ENCODE data around the gene ABCC4.

ABCC4 gene

DNA sequence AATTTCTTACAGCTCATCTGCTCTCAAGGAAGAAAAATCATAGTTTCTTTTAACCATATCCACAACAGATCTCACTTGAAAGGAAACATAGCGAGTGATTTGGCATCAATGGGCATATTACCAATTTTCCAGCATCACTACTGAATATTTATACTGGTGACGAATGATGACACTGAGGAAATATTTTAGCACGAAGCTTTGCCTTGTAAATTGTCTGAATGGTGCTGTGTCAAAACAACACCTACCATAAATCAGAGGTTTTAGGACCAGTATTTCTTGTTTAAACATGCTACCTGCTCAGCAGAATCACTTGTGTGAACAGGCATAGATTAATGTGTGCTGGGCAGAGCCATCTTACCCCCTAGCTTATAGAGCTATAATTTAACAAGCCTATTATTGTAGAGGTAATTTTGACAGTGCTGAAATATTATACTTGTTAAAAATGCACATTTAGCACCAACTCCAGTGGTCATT, 146.8 kb downstream of the ABCC4 start:
- peak in 1 of 5 experiments; percentile 10 for DNase-seq

GRCh38 chr13:95153647-95154412, 147.4 kb downstream of the ABCC4 start:
- DNase-seq: peak in 1 of 5 experiments; percentile 47

GRCh38 chr13:95151942-95152587, 149.2 kb downstream of the ABCC4 start:
- no peak for DNase-seq

- peak in 1 of 5 experiments; percentile 9 for DNase-seq
Measured at GRCh38 chr13:95150555-95150954, 150.7 kb downstream of the ABCC4 start.

DNA sequence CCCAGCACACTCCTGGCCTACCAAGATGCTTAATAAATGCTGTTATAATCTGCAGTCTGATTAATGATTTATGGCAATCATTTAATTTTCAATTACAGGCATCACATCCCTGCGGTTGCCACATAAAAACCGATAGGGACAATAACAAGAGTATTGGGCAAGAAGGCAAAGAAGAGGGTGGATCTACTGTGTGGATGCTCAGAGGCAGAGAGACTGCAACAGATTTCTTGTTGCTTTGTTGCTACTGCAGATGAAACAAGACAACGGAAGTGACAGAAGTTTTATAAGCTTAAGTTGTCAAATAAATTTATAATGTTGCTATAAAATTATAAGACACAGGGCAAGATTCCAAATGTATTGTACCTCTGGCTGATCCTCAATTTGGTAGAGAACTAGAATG, 154.8 kb downstream of the ABCC4 start:
- DNase-seq: no peak

DNA sequence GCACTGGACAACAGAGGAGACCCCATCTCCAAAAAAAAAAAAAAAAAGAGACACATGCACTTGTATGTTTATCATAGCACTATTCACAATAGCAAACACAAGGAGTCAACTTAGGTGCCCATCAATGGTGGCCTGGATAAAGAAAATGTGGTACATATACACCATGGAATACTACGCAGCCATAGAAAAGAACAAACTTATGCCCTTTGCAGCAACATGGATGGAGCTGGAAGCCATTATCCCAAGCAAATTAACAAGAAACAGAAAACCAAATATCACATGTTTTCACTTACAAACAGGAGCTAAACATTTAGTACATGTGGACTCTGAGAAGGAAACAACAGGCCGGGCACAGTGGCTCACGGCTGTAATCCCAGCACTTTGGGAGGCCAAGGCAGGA, 155.7 kb downstream of the ABCC4 start:
- no peak for DNase-seq

- DNase-seq: no peak
Measured at GRCh38 chr13:95140502-95140901, 160.7 kb downstream of the ABCC4 start.

DNA sequence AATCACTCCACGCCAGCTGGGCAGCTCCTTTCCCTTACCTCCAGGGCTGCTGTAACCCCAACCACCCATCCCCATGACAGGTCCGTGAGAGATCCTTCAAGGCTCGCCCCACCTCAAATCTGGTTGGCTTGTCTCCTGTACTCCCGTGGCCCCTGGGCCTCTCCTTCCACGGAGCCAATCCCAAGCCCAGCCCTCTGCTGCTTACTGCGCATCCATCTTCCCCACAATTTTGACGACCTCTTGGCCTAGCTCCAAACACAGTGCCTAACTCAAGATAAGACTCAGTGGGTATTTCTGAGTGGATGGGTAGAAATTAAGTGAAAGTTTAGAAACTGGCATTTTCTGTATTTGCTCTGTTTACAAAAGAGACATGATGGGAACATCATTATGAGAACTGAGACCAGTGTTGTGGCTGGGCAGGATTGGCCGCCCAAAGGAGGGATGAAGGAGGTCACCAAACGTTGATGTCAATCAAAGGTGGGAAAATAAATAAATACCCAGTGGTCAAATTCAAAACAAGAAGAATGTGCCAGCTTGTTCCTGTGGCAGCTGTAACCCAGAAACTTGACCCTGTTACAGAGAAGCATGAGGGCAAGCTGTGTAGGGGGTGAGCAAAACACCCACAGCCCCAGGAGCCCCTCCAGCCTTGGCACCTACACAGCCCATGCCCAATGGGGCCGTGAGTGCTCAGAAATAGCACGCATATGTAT, 162.2 kb downstream of the ABCC4 start:
- no peak for DNase-seq

DNA sequence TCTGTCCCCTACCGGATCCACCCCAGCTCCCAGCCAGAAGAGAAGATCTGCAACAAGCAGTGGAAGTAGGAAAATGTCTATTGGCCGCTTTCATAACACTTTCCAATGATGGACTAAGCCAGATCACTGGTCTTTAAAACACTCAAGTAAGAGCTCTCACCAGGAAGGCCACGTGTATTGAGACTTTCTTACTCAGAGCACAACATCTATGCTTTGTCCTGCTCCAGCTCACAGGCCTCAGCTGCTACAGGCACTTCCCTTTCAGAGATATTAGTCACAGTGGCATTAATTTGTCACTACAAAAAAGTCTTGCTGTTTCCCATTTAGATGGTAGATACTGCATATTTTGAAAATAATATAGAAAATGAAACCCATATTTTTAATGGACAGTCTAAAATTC, 164.2 kb downstream of the ABCC4 start:
- DNase-seq: peak in 1 of 5 experiments; percentile 67

GRCh38 chr13:95136638-95137037, 164.6 kb downstream of the ABCC4 start:
- DNase-seq: no peak

DNA sequence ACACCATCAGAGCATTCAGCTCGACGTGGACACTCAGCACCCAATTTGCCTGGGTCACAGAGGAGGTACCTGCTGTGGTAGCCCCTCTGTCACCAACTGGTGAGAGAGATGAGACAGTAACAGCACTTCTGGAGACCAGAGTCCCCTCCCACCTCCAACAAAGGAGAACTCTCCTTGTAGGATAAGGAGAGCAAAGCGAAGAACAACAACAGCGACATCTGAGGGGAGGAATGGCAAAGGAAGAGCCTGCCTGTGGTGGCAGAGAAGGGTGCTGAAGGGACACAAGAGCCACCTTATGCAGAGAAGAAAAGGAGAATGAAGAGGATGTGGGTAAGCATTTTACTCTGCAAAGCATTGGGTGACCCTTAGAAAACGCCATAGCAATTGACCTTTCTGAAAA, 167.8 kb downstream of the ABCC4 start:
- no peak for DNase-seq

DNA sequence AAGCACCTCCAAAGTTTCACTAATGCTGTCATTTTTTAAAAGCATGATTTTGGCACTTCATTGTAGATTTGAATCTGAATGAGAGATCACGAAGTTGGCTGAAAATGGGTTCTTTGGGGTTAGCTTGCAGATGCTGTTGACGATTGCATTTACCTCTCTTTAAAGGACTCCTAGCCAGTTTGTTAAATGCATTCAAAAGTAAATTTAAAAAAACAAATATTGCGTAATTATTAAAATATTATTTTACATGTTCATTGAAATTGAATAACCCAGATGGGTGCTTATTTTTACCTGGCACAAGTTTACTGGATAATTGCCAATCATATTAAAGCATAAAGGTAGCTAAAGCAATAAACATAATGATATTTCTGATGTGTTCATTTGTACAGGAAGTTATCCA, 172.2 kb downstream of the ABCC4 start:
- DNase-seq: no peak

DNA sequence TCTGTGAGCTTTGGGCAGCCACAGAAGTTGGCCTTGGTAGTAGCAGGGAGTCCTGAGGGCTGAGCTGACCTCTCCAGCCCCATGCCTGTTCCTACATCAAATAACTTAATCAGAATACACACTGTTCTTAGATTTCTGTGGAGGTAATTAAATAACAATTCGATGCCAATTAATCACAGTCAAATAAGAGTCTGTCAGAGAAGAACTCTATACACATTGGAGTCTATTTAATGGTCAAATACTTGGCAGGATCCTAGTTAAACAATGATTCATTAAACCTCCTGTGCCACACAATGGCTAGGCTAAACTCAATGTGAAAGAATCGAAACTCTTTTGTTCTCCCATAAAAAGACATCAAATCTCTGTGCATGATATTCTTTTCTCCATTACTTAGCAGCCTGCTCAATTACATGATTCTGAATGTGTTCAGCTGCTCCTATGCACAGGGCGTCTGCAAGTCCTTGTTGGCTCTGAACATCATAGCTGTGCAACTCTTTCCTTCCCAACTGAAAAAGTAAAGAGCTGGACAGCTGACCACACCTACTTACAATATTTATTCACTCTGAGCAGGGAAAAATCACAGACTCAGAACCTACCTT, 173.1 kb downstream of the ABCC4 start:
- no peak for DNase-seq

GRCh38 chr13:95124959-95125358, 176.3 kb downstream of the ABCC4 start:
- no peak for DNase-seq

- no peak for DNase-seq
Measured at GRCh38 chr13:95123726-95124125, 177.5 kb downstream of the ABCC4 start.

GRCh38 chr13:95122063-95122462, 179.2 kb downstream of the ABCC4 start:
- no peak for DNase-seq

DNA sequence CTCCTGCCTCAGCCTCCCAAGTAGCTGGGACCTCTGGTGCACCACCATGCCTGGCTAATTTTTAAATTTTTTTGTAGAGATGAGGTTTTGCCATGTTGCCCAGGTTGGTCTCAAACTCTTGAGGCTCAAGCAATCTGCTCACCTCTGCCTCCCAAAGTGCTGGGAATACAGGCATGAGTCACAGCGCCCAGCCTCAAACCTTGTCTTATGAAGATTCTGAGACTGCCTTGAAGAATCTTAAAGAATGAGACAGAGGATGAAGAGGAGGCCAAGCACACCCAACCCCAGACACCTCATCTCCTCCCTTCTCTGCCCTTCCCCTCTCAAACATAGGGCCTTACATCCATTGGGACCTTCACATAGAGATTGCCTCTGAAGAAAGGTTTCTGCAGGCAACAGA, 179.7 kb downstream of the ABCC4 start:
- no peak for DNase-seq

- no peak for DNase-seq
Measured at GRCh38 chr13:95120650-95121049, 180.6 kb downstream of the ABCC4 start.

- DNase-seq: no peak
Measured at GRCh38 chr13:95118541-95119324, 182.5 kb downstream of the ABCC4 start.

DNA sequence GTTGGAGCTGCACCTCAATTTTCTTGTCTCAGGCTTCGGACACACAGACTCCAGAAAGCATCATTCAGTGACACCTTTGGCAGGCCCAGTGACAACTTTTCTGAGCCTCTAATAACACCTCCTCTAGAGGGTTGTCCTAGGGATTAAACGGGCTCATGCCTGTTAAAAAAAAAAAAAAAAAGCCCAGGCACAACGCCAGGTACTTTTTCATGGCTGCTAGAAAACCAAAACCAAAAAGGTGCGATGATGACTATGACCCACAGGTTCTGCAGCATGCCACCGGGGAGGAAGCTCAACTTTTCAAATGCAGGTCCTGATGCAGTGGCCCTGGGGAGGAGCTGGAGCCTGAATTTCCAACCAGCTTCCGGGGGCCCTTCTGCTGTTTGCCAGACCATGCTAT, 184.2 kb downstream of the ABCC4 start:
- no peak for DNase-seq

DNA sequence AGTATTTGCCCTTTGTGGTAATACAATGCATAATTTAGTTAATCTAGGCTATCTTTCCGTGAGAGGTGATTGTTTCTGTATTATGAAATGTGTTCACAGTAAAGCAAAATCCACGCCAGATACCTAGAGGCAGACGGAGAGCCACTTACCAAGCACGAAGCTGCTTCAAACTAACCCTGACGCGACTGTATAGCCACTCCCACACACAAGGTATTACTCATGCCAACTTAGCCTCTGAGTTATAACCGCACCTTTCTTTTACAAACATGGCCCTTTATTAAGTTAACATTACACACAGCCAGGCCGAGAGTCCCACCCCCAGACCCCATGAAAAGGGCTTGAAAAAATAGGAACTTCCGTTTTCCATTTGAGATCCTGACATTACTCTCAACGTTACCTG, 185.7 kb downstream of the ABCC4 start:
- no peak for DNase-seq

- no peak for DNase-seq
Measured at GRCh38 chr13:95113601-95114000, 187.7 kb downstream of the ABCC4 start.
